Right hindlimb (tissue), 1 donor: Measurements from ENCODE around the gene MALRD1.

Experiments used
- DNase-seq: peaks from one replicate; pipeline ENCODE4 v3.0.0-alpha.2; 2018

MALRD1 gene

GRCh38 chr10:19111501-19112267 lies 63.1 kb downstream of the MALRD1 start:
- DNase-seq: no peak

- no peak for DNase-seq
These were observed 68.8 kb downstream of the MALRD1 start for GRCh38 chr10:19117438-19117837.

DNA sequence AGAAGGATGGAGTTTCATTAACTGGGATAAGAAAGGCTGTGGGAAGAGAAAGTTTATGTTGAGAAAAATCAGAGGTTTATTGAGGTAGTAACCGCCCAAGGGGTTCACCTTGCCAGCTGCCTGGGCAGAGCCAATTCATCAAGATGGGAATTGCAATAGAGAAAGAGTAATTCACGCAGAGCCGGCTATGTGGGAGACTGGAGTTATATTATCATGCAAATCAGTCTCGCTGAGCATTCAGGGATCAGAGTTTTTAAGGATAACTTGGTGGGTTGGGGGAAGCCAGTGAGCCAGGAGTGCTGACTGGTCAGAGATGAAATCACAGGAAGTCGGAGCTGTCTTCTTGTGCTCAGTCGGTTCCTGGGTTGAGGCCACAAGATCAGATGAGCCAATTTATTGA lies 70.6 kb downstream of the MALRD1 start:
- DNase-seq: no peak

DNA sequence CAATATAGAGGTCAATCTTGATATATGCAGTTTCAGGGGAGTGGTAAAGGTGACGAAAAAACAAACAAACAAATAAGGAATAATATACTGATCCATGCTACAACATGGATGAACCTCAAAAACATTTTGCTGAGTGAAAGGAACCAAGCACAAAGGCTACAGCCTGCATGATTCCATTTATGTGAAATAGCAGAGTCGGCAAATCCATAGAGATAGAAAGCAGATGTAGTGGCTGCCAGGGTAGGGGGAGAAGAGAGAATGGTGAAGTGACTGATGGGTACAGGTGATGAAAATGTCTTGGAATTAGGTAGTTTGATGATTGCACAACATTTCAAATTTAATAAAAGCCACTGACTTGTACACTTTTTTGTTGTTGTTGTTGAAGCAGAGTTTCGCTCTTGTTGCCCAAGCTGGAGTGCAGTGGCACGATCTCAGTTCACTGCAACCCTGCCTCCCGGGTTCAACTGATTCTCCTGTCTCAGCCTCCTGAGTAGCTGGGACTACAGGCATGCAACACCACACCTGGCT lies 71.8 kb downstream of the MALRD1 start:
- no peak for DNase-seq

- no peak for DNase-seq
These were observed 85.4 kb downstream of the MALRD1 start for GRCh38 chr10:19133992-19134391.

DNA sequence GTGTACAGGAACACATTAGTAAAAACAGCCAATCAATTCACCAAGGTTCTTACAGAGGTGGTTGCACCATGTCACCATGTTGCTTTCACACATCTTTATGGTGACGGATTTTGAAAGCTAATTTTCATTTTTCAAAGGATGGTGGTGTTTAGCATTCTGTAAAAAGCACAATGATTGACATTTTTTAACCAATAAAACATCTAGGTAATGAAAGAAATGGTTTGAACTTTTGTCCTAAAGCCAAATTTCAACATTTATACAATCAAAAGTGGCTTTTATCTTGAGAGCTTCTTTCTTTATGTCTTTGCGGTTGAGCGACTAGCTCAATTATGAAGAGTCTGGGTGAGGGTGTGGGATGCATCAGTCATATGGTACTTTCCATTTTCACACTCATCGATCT lies 94.4 kb downstream of the MALRD1 start:
- no peak for DNase-seq

- no peak for DNase-seq
These were observed 95.6 kb downstream of the MALRD1 start for GRCh38 chr10:19144206-19144605.

DNA sequence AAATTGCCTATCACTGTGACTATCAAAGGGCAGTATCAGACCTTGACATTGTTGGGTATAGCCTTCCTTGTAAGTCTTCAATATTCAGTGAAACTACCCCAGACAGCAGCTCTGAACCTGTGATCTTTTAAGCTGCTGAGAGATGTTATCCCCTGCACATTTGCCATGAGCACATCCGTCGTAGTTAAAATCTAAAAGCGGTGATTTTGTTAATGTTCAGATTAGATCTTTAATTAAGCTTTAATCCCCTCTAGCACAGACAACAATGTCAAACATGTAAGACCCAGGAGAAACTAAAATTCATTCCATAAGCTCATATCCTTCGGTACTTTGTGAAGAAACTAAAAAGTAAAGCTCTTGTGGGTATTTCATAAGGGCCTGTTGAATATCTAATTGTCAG lies 105.8 kb downstream of the MALRD1 start:
- no peak for DNase-seq

GRCh38 chr10:19158358-19158757 lies 109.8 kb downstream of the MALRD1 start:
- DNase-seq: no peak

DNA sequence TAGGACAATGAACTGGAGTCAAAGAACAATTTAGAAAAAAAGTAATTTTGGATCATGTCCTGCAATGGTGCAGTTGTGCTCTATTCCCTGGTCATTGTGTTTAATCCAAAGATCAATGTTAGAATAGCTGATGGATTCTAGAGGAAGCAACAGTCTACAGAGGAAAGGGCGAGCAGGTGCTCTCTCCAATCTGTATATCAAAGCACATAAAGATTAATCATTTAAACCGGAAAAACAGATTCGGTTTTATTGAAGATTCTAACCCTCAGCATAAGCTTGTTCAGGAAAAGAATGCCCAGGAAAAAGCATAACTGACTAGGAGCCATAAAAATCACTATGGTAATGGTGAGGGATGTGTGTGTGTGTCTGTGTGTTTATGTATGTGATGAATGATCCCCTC lies 110.3 kb downstream of the MALRD1 start:
- DNase-seq: no peak

DNA sequence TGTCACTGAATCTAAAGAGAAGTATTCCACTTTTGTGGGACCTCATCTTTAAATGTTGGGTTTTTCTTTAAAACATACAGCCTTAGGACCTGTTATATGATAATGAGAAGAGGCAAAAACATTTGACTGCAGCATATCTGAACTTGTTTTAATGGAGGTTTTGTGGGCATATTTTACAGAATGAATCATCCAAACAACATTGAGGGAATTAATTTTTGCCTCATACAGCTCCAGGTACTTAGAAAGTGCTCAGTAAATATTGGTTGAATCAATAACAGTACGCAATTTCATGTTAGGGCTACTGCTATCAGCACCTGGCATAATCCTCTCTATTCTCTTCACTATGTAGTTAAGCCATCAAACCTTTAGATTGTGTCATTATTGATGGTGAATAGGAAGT lies 115.9 kb downstream of the MALRD1 start:
- no peak for DNase-seq

DNA sequence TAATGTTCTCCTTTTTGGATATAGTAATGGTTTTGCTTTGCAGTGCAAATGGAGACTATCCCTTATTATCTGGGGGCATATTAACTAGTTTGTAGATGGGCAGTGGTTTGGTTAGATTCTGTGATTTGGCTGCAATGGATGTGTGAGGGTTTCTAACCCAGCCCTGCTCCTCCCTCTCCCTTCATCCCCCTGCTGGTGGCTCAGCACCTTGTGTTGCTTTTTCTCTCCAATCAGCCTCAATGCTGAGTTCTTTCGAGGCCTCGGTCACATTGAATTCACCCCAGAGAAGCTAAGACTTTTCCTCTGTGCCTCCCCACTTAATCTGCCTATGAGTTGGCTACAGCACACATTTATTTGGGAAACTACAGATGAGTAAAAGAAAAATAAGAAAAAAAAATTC lies 120.0 kb downstream of the MALRD1 start:
- DNase-seq: no peak

GRCh38 chr10:19169041-19169440 lies 120.4 kb downstream of the MALRD1 start:
- DNase-seq: no peak

DNA sequence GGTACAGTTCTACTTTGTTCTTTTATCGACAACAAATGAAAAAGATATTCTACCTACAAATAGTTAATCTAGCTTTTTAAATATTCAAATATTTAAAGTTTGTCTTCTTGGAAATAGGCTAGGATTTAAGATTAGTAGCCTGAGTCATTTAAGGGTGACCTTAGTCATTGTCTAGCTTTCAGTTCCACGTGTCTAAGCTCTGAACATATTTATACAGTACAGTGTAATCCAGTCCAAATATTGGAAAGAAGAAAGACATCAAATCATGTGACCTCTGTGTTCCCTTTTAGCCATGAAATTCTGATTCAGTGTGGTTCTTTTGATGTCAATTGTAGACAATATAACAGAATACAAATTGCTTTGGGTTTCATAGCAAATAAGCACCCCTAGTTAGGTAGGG lies 121.1 kb downstream of the MALRD1 start:
- no peak for DNase-seq

DNA sequence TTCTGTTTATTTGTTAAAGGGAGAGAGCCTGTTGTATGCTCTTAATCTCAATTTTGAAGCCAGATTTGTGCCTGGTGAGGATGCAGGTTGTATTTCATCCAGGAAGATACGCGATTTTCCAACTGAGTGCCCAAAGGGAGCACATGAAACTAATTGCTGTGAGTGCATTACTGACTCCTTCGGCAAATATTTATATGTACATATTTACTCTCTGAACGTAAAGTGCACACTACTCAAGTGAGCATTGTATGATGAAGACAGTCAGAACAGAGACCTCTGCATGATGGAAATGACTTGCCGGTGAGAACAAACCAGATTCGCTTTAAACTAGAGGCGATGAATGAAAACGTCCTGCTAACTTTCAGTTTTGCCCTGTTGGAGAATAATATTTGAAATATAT lies 130.1 kb downstream of the MALRD1 start:
- DNase-seq: no peak

- no peak for DNase-seq
These were observed 136.3 kb downstream of the MALRD1 start for GRCh38 chr10:19184891-19185290.

- no peak for DNase-seq
These were observed 146.3 kb downstream of the MALRD1 start for GRCh38 chr10:19194866-19195265.

GRCh38 chr10:19195698-19196097 lies 147.1 kb downstream of the MALRD1 start:
- DNase-seq: no peak

GRCh38 chr10:19200211-19200610 lies 151.6 kb downstream of the MALRD1 start:
- DNase-seq: no peak

DNA sequence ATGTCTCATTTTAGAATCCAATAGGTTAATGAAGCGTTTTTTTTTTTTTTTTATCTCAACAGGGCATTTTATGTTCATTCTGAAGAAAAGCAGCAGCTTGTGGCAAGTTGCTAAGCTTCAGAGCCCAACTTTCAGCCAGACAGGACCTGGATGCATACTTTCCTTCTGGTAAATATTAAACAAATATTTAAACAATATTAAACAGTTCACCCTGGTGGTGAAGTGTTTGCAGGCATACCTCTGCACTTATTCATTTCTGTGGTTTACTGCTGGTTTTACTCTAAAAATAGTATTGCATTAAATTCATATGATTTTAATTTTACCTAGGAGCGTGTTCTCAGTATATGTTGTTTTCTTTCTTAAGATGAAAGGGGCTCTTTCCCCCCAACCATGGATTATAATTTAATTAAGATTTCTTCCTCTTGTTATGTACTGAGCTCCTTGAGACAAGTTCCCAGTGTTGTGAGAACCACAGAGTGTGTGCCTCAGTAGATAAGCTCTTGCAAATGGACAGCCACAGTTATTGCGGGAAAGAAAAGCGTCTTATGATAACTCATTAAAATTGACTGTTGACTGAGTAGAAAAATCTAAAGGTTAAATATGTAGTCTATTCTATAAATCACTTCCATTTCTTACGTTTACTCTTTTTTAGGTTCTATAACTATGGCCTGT lies 155.8 kb downstream of the MALRD1 start:
- DNase-seq: no peak

DNA sequence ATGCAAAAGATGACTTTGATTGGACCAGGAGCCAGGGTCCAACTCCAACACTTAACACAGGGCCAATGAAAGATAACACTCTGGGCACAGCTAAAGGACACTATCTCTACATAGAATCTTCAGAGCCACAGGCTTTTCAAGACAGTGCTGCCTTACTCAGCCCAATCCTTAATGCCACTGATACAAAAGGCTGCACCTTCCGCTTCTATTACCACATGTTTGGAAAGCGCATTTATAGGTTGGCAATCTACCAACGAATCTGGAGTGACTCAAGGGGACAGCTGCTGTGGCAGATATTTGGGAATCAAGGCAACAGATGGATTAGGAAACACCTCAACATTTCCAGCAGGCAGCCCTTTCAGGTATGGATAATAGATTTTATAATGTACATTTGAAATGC lies 160.7 kb downstream of the MALRD1 start:
- DNase-seq: no peak

DNA sequence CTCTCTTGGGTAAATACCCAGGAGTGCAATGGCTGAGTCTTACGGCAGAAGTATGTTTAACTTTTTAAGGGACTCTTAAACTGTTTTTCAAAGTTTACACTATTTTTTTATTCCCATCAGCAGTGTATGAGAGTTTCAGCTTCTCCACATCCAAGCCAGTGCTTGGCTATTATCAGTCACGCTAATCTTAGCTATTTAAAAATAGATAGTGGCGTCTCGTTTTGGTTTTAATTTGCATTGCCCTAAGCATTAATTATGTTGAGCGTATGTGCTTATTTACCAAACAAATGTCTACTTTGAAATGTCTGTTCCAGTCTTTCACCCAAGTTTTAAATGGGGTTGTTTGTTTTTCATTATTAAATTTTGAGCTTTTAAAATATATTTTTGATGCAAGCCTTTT lies 164.0 kb downstream of the MALRD1 start:
- DNase-seq: no peak

GRCh38 chr10:19221216-19221615 lies 172.6 kb downstream of the MALRD1 start:
- DNase-seq: no peak

GRCh38 chr10:19226025-19226424 lies 177.4 kb downstream of the MALRD1 start:
- DNase-seq: no peak

DNA sequence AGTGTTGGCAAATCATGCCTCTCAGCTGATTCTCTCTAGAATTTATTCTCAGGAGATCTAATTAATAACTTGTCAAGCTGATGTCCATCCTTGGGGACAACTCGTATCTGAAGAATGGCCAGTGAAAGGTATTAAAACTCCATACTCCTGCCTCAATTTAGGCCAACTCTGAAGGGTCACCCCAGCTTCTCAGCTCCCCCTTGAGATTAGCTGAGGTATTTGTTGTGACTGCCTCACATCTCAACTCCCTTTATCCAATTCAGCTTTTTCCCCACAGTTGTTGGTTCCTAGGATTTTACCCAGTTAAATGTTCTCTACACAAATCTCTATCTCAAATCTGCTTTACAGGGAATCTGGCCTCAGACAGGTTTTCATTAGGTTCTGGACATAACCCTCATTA lies 182.4 kb downstream of the MALRD1 start:
- no peak for DNase-seq
